Muscle layer of colon (tissue), 2 donors: ENCODE measurements around the gene RXRA.
A peak's percentile ranks its signal among the peaks of the same experiment; 100 is the strongest.

Experiments used
- H3K27ac ChIP-seq: one replicate; pipeline ENCODE4 v1.7.0; 2013; ENCODE audit warnings: low read depth, mild to moderate bottlenecking, low read length, moderate library complexity
- H3K27me3 ChIP-seq, 2 donors: one replicate each; pipeline ENCODE4 v1.7.0; 2013; ENCODE audit warnings: low read length in 2 of 2, mild to moderate bottlenecking in 2 of 2; ENCODE audit not compliant: insufficient read depth in 2 of 2, control insufficient read depth in 1 of 2
- H3K36me3 ChIP-seq: one replicate; pipeline ENCODE4 v1.7.0; 2013; ENCODE audit warnings: mild to moderate bottlenecking, low read length; ENCODE audit not compliant: insufficient read depth
- H3K4me1 ChIP-seq: one replicate; pipeline ENCODE4 v1.7.0; 2013; ENCODE audit warnings: mild to moderate bottlenecking, low read length; ENCODE audit not compliant: insufficient read depth
- H3K4me3 ChIP-seq, 2 donors: one replicate each; pipeline ENCODE4 v1.7.0; 2013; ENCODE audit warnings: low read length in 2 of 2, low read depth in 1 of 2, mild to moderate bottlenecking in 1 of 2, moderate library complexity in 1 of 2
- H3K9ac ChIP-seq: one replicate; pipeline ENCODE4 v1.7.0; 2013; ENCODE audit warnings: low read length
- H3K9me3 ChIP-seq: one replicate; pipeline ENCODE4 v1.7.0; 2013; ENCODE audit warnings: mild to moderate bottlenecking, low read length
- donor health status: abdominal sarcoma.
- donor health status: Adenocarcinoma of cecum.

Gene RXRA

DNA sequence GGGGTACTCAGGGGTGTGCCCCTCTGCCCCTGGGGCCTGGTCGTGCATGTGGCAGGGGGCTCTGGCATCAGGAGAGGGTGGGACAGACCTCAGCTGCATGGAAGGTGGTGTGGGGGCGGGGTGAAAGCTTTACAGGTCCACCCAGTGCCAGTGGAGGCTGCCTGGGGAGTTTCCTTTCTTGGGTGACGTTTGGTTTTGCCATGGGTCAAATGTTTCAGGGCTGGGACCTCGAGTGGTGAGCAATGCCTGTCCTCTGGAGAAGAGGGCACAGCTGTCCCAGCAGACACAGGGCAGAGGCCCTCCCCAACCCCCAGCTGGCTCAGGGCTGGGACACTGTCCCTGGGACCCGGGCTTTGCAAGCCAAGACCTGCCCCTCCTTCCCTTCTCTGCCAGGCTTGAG lies 3.6 kb downstream of the RXRA start:
- Histone ChIP-seq H3K27ac (no peak overlapping the region), H3K9me3 (no peaks in the 10 kb centered on the region), H3K4me3 (peak overlapping the region in 1 of 2 donors; percentile 92), H3K36me3 (no peaks in the 10 kb centered on the region), H3K4me1 (peaks cover 67% of the 10 kb centered on the region), H3K27me3 (no peaks in the 10 kb centered on the region), H3K9ac (no peak overlapping the region)

DNA sequence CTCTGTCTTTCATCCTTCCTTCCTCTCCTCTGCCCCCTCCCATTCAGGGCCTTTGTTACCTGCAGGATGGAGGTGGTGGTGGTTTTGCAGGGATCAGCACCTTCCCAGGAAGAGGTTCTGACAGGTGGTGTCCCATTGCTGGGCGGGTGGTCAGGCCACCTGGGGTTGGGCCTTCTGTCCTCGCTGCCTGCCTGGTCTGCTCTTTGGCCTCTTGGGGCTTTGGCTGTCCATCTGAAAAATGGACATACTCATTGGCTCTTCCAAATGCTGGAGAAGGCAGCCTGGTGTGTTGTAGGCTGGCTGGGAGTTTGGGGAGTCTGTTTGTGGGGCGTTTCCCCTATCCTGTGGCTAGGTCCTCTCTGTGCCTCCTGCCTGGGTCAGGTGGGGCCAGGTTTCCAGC lies 4.3 kb downstream of the RXRA start:
- Histone ChIP-seq H3K27ac (no peak overlapping the region), H3K4me1 (peaks cover 68% of the 10 kb centered on the region), H3K27me3 (no peaks in the 10 kb centered on the region), H3K36me3 (no peaks in the 10 kb centered on the region), H3K9me3 (no peaks in the 10 kb centered on the region), H3K4me3 (no peak overlapping the region), H3K9ac (no peak overlapping the region)

DNA sequence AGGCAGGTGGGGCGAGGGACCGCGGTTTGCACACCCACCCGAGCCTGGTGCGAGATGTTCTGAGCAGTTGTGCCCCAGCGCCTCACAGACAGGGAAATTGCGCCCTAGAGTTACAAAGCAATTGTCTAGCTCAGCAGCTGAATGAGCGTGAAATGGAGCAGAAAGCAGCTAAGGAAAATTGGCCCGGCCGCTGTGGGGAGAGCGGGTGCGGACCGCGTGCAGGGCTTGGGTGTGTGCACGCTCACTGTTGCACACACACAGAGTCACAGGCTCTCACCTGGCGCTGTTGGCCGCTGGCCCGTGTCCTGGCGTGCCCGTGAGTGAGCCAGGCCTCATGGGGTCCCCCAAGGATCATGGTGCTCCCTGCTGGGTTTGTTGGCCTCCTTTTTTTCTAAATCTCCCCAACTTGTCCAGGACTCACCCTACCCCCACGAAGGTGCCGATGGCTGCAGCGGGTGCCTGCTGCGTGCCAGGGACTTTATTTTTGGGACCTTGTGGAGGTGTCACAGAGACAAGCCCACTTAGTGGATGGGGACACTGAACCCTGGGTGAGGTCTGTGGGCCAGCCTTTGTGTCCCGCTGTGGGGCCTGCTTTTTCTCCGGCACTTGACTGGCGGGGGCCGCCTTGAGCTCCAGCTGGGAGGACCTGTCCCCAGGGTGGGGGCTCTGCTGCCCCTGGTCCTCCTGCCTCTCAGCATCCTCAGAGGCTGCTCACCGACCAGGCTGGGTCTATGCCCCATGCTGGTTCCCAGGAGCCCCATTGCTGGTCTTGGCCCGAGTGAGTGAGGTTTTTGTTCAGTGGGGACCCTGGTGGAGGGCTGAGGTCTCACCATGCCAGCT lies 5.2 kb downstream of the RXRA start:
- Histone ChIP-seq H3K9me3 (no peaks in the 10 kb centered on the region), H3K36me3 (no peaks in the 10 kb centered on the region), H3K4me1 (peaks cover 76% of the 10 kb centered on the region), H3K9ac (no peak overlapping the region), H3K27ac (no peak overlapping the region), H3K4me3 (no peak overlapping the region), H3K27me3 (no peaks in the 10 kb centered on the region)

DNA sequence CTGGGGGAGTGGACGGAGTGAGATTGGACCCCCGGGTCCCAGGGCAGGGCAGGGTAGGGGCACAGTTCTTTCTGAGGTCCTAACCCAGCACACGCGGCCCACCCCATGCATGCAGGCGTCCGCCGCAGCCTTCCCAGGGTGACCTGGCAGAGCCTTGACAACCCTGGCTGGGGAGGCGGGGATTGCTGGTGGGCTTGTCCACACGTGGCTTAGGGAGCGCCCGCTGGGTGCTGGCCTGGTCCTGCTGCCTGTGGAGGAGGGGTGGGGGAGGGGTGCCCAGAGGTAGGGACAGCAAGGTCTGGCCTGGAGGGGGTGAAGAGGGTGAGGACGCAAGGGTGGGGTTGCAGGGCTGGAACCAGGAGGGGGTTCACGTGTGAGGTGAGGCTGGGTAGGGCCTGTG lies 6.0 kb downstream of the RXRA start:
- Histone ChIP-seq H3K36me3 (no peaks in the 10 kb centered on the region), H3K4me3 (no peak overlapping the region), H3K9ac (no peak overlapping the region), H3K27me3 (no peaks in the 10 kb centered on the region), H3K9me3 (no peaks in the 10 kb centered on the region), H3K4me1 (peaks cover 82% of the 10 kb centered on the region), H3K27ac (no peak overlapping the region)

DNA sequence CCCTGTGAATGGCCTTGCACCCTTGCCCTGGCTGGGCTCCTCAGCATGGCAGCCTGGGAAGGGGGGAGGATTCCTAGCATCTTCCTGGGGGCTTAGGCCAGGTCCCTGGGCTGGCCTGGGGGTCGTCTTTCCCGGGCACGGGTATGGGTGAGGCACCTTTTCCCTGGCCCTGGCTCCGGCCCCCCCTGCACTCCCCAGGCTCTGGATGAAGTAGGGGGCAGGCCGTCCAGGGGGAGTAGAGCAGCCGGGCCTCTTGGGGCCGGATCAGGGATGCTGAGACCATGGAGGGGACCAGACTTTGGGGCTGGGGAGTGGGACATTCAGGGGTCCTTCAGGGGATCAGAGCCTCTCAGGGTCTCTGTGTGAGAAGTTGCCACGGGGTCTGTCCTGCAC lies 6.6 kb downstream of the RXRA start:
- Histone ChIP-seq H3K4me1 (peaks cover 82% of the 10 kb centered on the region), H3K9me3 (no peaks in the 10 kb centered on the region), H3K4me3 (no peak overlapping the region), H3K9ac (no peak overlapping the region), H3K27ac (no peak overlapping the region), H3K27me3 (no peaks in the 10 kb centered on the region), H3K36me3 (no peaks in the 10 kb centered on the region)

DNA sequence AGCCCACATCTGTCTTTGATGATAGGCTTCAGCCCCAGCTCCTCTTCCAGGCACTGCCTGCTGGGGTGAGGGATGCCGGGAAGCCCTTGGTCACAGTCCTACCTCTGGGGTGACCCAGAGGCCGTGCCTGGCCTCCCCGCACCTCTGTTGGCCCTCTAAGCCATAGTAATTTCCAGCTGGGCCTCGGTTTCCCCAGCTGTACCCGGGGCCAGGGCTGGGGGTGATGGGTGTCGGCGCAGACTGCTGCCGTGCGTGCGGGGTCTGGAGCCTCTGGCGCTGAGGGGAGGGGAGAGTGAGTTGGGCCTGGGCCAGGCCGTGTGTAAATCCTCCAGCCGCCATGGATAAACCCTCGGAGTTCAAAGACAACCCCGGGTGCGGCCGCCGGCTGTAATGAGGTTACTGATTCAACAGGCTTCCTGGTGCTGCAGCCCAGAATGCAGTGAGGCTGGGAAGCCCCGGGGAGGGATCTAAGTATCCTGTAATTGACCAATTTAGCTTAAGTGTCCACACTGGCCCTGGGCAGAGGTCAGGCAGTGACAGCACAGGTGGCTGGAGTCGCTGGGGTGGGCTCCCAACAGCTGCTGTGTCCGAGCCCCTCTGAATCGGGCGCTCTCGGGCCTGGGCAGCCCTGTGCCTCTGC lies 7.1 kb downstream of the RXRA start:
- no peak overlapping the region for H3K4me3 ChIP-seq
- no peak overlapping the region for H3K9ac ChIP-seq
- no peaks in the 10 kb centered on the region for H3K9me3 ChIP-seq
- no peaks in the 10 kb centered on the region for H3K36me3 ChIP-seq
- no peaks in the 10 kb centered on the region for H3K27me3 ChIP-seq
- no peak overlapping the region for H3K27ac ChIP-seq
- H3K4me1 ChIP-seq: peaks cover 81% of the 10 kb centered on the region

DNA sequence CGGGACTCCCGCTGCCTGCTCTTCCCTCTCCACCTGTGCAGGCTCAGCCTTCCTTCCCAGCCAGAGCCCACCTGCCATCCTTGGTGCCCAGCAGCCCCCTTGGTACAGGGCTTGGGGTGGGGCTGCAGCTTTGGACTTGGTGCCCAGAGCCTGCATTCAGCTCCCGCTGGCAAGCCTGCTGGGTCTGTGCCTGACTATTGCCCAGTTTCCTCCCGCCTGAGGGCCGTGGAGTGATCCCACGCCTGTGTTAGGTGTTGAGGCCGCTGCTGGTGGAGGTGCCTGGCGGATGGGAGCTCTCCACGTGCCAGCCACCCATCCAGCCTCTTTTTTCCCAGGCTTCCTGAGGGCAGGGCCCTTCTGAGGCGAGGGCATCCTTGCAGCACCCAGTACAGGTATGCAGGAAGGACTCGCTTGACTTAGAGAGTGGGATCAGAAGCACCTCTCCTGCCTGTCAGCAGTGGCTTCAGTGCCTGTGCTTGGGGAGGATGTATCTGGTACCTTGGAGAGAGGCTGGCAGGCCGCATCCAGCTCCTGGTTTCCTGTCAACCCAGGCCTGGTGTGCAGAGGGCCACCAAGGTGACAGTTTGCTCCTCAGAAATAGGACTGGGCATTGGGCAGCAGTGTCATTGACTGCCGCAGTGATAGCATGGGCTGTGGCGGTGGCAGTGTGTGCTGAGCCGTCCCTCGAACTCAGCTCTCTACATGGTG lies 7.8 kb downstream of the RXRA start:
- Histone ChIP-seq H3K27ac (no peak overlapping the region), H3K4me1 (peaks cover 82% of the 10 kb centered on the region)

DNA sequence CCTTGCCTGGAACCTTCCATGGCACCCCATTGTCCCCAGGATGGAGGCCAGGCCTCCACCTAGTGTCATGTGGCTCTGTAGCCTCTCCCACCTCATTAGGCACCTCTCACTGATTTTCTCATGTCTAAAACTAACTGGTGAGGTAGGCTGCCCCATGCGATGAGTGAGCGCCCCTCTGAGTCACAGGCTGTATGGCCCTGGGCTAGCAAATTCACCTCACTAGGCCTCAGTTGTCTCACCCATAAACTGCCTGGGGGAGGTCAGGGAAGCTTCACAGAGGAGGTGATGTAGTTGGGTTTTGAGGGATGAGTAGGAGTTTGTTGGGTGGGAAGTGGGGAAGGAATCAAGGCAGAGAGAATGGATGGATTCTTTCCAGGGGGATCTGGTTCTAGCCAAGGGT lies 8.8 kb downstream of the RXRA start:
- no peak overlapping the region for H3K9ac ChIP-seq
- no peak overlapping the region for H3K4me3 ChIP-seq
- H3K27ac ChIP-seq: no peak overlapping the region
- no peaks in the 10 kb centered on the region for H3K27me3 ChIP-seq
- H3K4me1 ChIP-seq: peaks cover 82% of the 10 kb centered on the region
- H3K9me3 ChIP-seq: no peaks in the 10 kb centered on the region
- no peaks in the 10 kb centered on the region for H3K36me3 ChIP-seq

More for the DNA sequence above, 7.8 kb downstream of the RXRA start:
- H3K4me3 ChIP-seq: no peak overlapping the region
- H3K9me3 ChIP-seq: no peaks in the 10 kb centered on the region
- H3K27me3 ChIP-seq: no peaks in the 10 kb centered on the region
- no peaks in the 10 kb centered on the region for H3K36me3 ChIP-seq
- H3K9ac ChIP-seq: no peak overlapping the region

DNA sequence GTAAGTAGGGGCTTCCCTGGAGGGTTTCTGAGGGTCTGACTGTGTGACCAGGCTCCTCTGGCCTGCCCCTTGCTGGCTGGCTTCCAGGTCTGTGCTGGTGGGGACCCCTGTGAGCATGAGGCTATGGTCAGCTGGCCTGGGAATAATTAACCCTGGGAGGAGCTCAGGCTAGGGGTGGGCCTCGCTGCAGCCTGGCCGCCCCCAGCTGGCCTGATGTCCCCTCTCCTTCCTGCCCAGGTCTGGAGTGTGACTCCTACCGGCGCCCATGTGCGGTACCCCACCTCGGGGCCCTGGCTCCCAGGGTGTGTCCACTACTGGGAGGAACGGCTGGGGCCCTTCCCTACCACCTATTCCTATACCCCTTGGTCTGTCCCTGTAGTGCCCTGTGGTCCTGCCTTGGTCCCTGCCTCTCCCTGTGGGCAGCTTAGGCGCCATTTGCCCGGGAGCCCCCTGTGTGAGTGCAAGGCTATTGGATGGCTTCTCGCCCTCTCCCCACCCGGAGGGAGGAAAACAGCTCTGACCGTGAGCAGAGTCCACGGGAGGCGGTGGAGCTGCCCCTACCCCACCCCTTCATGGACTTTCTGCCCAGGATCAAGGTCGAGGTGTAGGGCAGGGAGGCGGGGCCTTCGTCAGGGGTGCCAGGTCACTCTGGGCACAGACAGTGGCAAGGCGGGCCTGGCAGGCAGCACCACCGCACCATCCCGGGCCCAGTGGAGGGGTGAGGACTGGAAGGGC lies 9.4 kb downstream of the RXRA start:
- Histone ChIP-seq H3K4me3 (no peak overlapping the region), H3K9me3 (no peaks in the 10 kb centered on the region), H3K36me3 (no peaks in the 10 kb centered on the region), H3K9ac (no peak overlapping the region), H3K4me1 (peaks cover 82% of the 10 kb centered on the region), H3K27ac (no peak overlapping the region), H3K27me3 (no peaks in the 10 kb centered on the region)

DNA sequence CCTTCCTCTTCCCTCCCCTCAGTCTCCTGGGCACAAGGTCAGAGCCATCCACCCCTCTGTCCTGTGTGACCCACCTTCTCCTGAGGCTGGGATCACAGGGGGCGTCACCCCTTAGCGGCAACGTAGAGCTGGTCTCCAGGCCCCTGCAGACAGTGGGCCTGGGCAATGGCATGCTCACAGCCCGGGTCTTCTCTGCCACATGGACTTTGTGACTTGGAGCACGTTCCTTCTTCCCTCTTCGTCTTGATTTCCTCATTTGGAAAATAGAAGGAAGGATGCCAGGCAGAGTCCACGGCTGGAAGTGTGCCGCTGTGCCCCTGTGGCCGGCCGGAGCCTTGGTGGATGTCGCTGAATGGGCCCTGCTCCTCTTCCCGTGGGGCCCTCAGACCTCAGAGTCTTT lies 10.0 kb downstream of the RXRA start:
- Histone ChIP-seq H3K9ac (no peak overlapping the region), H3K36me3 (no peaks in the 10 kb centered on the region), H3K4me1 (peaks cover 83% of the 10 kb centered on the region), H3K27me3 (no peaks in the 10 kb centered on the region), H3K27ac (no peak overlapping the region), H3K9me3 (no peaks in the 10 kb centered on the region), H3K4me3 (no peak overlapping the region)

DNA sequence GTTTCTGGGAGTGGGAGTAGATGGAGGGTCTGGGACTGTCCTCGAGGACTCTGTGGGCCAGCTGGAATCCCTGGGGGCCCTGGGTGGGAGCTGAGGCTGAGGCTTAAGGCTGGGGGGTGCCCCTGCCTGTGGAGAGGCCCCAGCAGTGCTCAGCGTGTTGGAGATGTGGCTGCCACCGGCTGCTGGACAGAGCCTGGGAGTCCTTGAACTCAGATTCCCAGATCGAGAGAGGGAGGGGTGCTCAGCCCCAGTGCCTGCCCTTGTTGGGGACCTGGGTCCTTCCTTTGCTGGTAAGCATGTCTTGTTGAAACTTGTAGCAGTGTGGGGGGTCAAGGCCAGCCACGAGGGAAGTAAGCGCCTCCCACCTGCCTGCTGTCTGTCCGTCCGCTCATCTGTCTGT lies 10.7 kb downstream of the RXRA start:
- H3K4me1 ChIP-seq: peaks cover 87% of the 10 kb centered on the region
- no peak overlapping the region for H3K4me3 ChIP-seq
- no peaks in the 10 kb centered on the region for H3K9me3 ChIP-seq
- H3K36me3 ChIP-seq: no peaks in the 10 kb centered on the region
- no peaks in the 10 kb centered on the region for H3K27me3 ChIP-seq
- H3K27ac ChIP-seq: no peak overlapping the region
- no peak overlapping the region for H3K9ac ChIP-seq
